Measurements from ENCODE around the gene SLC17A8.
"Not testable (repeated sequence)": the region's sequence is repeated elsewhere in the genome, so short reads cannot be mapped to it uniquely, and the experiment has no call there.

The SLC17A8 gene

DNA sequence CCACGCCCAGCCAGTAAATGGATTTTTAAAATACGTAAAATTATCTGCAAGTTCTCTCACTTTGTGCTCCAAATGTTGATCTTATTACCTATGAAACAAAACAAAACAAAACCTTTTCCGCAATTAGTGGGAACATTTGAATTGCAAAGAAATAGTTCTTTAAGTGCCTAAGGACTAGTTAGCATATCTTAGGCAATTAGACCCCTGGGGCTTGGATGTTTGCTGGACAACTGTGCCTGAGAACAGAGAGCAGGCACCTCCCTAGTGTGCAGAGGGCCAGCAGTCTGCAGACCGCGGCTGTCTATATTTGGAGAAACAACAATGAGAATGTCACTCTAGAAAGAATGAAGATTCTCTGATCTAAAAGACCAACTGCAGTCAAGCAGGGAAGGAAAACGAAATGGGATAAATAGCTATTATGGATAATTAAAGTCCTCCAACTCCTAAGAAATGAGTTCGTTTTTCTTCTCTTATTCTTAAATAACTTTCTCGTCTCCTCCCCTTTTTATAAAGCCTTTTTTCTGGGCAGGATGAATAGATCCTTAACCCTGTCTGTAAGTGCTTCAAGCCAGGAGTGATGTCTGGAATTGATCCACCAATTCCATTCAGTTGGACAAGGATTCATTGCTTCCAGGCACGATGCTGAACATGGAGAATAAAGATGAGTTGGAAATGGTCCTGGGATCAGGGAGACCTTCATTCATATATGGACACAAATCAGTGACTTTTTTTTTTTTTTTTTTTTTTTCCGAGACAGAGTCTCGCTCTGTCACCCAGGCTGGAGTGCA, 16.2 kb downstream of the SLC17A8 start:
- DNase-seq: no peak

- peak; percentile 96 for DNase-seq
These were observed 18.3 kb downstream of the SLC17A8 start for GRCh38 chr12:100375038-100375735.

DNA sequence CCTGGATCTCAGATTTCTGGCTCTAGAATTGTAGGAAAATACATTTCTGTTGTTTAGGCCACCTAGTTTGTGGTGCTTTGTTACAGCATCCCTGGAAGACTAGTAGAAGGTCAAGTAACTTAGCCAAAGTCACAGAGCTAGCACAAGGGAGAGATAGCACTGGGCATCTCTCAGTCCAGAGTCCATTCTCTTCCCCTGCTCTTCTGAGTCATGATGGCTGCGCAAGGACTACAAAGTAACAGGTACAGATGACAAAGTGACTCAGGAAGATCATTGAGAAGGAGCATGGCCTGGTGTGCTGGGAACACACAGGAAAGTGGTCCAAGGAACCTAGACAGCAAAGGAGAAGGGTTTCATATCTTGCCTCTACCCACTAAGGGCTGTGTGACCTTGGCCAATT, 19.3 kb downstream of the SLC17A8 start:
- no peak for DNase-seq

GRCh38 chr12:100381379-100381778, 24.5 kb downstream of the SLC17A8 start:
- no peak for DNase-seq

DNA sequence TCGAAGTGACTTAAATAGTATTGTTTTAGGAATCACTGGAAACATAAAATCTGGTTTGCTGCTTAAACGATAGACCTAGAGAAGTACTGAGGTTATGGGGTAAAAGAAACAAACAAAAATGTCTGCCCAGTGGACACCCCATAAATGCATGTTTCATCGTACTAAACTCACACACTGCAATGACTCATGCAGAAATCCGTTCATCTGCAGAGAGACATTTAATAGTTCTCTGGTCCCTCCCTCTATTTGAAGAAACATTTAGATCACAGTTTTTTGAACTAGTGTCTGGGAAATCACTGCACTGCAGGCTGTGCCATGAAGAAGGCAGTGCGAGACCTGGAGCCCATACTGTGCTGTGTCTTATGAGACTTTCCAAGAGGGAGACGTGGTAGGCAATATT, 25.5 kb downstream of the SLC17A8 start:
- DNase-seq: no peak

DNA sequence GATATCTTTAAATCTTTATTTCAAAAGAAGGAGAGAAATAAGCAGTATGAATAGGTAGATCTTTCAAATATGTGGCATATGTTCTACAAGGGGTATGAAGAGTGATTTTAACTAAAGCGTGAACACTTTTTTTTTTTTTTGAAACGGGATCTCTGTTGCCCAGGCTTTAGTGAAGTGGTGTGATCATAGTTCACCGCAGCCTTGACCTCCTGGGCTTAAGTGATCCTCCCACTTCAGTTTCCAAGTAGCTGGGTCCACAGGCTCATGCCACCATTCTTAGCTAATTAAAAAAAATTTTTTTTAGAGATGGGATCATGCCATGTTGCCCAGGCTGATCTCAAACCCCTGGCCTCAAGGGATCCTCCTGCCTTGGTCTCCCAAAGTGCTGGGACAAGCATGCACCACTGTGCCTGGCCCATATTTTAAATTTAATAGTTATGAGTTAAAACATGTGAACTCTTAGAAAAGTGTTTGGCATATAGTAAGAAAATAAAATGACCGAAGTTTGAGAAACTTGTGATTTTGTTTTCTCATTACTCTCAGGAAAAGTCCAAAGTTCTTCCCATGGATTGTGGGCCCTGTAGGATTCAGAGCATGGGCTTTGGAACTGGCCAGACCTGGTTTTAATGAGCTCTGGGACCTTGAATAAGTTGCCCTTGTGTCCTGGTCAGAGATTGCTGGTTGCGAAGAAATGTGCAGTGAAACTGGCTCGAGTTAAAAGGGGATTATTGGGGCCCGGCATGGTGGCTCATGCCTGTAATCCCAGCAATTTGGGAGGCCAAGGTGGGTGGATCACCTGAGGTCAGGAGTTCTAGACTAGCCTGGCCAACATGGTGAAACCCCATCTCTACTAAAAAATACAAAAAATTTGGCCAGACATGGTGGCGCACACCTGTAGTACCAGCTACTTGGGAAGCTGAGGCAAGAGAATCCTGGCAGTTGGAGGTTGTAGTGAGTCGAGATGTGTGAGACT, 27.0 kb downstream of the SLC17A8 start:
- DNase-seq: no peak

DNA sequence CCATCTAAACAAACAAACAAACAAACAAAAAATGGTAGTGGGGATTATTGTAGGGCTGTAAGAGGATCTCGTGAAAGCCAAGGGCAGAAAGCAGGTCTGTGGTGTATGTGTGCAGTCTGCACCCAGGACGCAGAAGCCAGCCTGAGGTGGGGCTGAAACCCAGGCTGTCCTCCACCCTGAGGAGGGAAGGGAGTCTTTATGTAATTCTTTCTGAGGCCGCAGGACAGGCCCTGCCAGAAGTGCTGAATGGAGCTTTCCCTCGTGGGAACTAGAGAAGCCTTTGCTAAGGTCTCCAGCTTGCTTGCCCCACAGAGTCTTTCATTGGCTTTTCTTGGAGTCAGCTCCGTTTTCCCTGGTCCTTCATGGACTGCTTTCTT, 27.7 kb downstream of the SLC17A8 start:
- no peak for DNase-seq

DNA sequence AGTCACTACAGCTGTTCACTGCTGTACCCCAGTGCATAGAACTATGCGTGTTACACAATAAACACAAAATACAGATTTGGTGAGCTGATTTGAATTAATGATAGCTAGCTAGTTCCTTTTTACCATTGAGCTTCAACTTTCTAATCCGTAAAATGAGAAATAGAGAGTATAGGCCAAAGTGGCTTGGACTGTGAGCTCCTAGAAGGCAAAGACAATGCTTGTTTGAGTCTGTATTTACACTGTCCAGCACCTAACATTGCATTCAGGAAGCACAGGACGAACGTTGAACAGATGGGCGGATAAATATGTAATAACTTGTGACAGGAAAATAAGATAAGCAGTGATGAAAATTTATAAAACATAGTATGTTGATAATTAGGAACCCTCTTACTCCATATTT, 31.5 kb downstream of the SLC17A8 start:
- DNase-seq: no peak

GRCh38 chr12:100391856-100392255, 35.0 kb downstream of the SLC17A8 start:
- DNase-seq: no peak

DNA sequence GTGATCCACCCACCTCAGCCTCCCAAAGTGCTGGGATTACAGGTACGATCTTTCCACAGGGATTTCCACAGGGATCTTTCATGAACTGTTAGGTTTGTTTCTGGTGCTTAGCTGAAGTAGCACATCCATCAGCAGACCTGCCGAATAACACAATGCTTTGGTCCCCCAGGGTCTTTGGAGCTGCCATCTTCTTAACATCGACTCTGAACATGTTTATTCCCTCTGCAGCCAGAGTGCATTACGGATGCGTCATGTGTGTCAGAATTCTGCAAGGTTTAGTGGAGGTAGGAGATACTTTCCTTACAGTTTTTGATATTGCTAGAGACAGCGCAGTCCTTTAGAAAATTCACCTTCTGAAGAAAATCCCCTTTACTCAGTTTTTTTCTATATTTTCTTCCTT, 36.3 kb downstream of the SLC17A8 start:
- DNase-seq: no peak

GRCh38 chr12:100395811-100396210, 38.9 kb downstream of the SLC17A8 start:
- DNase-seq: no peak

- DNase-seq: no peak
These were observed 41.4 kb downstream of the SLC17A8 start for GRCh38 chr12:100398307-100398706.

GRCh38 chr12:100399095-100399494, 42.2 kb downstream of the SLC17A8 start:
- DNase-seq: no peak

DNA sequence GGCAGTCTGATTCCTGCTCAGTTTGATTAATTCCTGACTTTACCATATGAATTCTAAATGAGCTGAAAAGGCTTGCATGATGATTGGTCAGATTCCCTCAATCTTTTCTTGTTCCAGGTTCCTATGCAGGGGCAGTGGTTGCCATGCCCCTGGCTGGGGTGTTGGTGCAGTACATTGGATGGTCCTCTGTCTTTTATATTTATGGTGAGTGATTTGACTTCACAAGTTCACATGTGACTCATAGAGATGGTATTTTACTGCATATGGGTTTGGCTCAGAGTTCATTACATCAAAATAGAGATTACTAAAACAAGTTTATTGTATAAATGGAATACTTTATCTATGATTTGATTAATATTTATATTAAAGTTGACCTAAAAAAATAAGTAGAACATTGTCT, 44.8 kb downstream of the SLC17A8 start:
- no peak for DNase-seq

GRCh38 chr12:100402763-100403162, 45.9 kb downstream of the SLC17A8 start:
- no peak for DNase-seq

DNA sequence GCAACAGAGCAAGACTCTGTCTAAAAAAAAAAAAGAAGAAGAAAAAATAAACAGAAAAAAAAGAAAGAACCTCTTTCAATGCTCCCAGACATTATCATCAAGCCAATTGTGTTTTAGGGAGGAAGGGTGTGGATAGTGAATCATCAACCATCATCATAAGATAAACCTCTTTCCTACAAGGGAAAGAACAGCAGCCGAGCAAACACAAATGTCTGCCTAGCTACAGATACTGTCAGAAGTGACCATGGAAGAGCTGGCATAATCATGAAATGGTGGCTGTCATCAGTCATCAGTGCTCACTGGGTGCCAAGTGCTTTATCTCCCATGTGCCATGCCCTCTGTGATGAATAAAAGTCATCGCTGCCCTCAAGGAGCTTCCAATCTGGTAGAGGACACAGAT, 46.6 kb downstream of the SLC17A8 start:
- no peak for DNase-seq

DNA sequence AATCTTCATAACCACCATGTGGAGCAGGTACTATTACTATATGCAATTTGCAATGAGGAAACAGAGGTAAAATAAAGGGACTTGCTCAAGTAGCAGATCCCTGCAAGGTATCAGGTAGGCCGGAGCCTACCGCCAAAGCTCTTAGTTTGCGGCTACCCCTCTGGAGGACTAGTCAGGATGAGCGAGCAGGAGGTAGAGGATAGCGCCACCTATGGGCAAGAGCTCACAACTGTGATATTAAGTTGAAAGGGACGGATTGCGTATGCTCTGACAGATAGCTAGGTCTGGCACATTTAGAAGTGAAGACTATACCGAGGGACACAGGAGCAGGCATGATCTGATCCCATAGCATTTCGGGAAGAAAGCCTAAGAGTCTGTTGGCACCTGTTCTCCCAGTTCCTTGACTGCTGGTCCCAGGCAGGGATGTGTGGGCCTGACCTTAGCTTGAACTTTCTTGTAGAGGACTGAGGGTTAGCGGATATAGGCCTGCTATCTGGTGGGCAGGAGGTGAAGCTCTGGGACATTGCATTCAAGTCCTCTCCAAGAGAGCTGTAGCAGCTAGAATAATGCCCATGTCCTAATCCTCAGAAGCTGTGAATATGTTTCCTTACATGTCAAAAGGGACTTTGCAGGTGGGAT, 48.0 kb downstream of the SLC17A8 start:
- DNase-seq: no peak

DNA sequence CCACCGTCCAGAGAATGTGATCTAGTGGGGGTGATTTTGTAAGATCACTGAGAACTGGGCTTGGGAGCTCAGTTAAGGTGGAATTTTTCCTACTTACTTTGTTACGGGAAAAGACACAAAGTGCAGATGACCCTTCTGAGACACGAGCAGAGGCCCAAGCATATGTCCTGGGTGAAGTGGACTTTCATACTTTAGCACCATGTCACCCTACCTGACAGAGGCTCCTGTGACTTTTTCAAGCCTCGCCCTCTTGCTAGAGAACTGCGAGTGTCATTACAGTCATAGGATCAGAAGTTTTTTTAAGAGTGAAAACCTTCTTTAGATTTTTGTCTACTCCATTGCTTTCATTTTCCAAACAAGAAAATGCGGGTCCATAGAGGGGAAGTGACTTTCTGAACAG, 56.1 kb downstream of the SLC17A8 start:
- DNase-seq: no peak

DNA sequence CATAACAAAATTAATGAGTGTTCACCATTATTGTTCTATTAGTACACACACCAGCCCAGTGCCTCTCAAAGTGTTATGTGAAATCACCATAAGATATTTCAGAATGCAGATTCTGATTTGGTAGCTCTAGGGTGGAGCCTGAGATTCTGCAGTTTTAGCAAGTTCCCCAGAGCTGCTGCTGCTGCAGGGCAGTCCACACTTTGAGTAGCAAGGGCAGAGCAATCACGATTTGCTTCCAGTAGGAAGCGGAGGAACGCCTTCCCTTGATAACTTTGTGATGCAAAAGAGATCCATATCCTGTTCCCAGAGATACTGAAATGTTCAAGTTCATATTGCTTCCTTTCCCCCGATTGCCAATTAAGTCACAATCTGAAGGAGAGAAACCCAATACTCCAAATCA, 57.9 kb downstream of the SLC17A8 start:
- no peak for DNase-seq

- DNase-seq: no peak
These were observed 65.8 kb downstream of the SLC17A8 start for GRCh38 chr12:100422646-100423045.

GRCh38 chr12:100426145-100426544, 69.3 kb downstream of the SLC17A8 start:
- no peak for DNase-seq

DNA sequence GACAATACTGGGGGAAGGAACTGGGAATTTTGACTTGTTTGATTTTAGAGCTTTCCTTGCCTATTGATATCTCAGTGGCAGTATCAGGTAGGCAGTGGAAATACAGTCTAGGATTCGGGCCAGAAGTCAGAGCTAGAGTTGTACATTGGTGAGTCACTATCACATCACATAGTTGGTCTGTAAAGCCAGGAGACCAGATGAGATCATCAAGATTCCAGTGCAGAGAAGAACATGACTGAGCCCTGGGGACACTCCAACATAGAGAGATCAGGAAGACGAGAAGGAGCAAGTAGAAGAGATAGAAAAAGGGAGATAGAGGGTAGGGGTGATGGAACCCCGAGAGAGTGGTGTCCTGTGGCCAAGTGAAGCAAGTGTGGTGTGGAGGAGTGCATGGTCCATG, 70.2 kb downstream of the SLC17A8 start:
- no peak for DNase-seq

DNA sequence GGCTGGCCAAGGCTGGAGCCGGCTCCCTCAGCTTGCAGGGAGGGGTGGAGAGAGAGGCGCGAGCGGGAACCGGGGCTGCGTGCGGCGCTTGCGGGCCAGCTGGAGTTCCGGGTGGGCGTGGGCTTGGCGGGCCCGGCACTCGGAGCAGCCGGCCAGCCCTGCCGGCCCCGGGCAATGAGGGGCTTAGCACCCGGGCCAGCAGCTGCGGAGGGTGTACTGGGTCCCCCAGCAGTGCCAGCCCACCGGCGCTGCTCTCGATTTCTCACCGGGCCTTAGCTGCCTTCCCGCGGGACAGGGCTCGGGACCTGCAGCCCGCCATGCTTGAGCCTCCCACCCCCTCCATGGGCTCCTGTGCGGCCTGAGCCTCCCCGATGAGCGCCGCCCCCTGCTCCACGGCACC, 73.4 kb downstream of the SLC17A8 start:
- not testable (repeated sequence) for DNase-seq
